SKM-1 (cell line): ENCODE results near the gene KCNJ5.
"Not testable (repeated sequence)": the region's sequence is repeated elsewhere in the genome, so short reads cannot be mapped to it uniquely, and the experiment has no call there.

Experiments
- DNase-seq: peaks from one replicate; lab custom pipeline; 2025; ENCODE audit not compliant: unreplicated experiment; lab: John Stamatoyannopoulos, UW

KCNJ5 gene

DNA sequence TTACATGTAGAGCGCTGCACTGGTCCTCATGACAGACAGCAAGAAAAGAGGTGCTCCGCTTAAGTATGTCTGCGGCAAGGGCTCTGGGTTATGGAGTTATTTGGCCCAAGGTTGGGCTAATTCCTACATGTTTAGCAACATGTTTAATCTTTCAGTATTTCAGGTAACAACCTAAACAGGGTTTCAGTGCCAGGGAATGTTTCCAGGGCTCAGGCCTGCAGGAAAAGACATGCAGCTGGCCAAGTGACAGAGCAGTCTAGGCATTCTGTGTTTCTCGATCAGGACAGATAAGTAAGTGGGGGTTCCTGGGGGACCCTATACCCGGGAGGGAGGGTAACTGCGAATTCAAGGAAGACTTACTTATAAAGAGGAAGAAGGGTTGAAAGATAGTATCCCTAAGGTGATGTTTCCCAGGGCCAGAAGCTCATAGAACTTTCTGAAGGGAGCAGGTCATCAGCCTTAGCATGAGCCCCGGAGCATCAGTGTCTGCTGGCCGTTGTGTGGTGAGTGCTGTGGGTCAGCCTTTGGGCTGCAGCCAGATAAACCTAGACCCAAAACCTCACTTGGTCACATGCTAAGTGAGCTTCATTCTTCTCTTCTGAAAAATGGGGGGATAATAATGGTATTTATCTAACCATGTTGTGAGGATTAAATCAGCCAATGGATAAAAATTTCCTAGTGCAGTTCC, 18.4 kb downstream of the KCNJ5 start:
- DNase-seq: no peak

GRCh38 chr11:128910576-128910975, 19.4 kb downstream of the KCNJ5 start:
- no peak for DNase-seq

- no peak for DNase-seq
Observed at GRCh38 chr11:128911239-128911638, 20.1 kb downstream of the KCNJ5 start.

GRCh38 chr11:128911701-128912100, 20.5 kb downstream of the KCNJ5 start:
- DNase-seq: no peak

DNA sequence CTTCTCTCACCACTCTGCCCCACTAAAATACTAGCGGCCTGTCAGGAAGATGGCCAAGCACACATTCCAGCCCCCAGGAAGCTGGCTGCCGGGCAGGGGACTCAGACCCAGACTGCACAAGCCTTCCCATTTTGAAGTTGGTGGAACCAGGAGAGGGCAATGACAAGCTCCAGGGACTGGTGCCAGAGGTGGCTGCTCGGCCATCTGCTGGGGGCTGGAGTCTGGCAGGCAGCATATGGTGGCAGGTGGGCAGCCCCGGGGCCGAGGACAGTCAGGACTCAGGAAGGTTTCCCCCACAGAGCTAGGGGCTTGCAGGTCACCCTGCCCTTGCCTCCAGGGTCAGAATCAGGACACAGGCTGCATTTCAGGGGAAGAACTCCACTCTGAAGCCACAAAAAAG, 22.6 kb downstream of the KCNJ5 start:
- DNase-seq: no peak

DNA sequence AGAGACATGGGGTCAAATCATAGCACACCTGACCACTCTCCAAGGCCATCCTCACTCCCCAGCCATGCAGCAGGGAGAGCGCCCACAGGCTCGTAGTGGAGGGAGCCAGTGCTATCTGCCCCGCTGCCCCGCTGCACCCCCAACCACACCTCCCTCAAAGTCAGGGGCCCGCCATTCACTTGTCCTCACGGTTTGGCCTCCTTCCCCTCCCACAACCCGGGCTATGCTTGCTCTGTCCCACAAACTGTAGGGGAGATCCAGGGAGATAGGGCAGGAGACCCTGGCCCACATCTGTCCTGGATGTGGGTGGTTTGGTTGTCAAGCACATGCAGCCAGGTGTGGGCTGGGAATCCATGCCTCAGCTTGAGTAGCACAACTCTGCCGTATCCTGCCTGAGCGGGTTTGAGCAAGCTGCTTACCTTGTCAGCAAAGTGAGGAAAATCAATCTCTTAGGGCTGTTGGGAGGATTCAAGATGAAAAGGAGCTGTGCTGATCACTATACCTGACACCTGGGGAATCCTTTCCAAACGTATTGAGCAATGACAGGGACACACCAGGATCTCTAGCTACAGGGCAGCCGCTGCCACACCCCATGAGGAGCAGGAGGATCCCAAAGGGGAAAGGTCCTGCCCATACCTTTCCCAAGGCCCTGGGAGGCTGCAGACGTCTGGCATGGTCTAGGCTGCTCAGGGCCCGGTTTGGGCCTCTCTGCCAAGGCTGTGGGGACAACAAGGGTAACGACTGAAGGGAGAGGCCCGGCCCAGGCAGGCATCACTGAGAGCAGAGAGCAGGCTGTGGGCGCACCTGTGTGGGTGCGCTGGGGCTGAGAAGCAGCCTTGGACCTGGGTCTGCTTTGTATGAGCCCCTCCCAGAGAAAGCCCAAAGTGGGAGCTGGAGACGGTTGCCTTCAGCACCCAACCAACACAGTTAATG, 23.3 kb downstream of the KCNJ5 start:
- DNase-seq: no peak

- no peak for DNase-seq
Observed at GRCh38 chr11:128915149-128915521, 24.0 kb downstream of the KCNJ5 start.

- no peak for DNase-seq
Observed at GRCh38 chr11:128916037-128916572, 24.9 kb downstream of the KCNJ5 start.

DNA sequence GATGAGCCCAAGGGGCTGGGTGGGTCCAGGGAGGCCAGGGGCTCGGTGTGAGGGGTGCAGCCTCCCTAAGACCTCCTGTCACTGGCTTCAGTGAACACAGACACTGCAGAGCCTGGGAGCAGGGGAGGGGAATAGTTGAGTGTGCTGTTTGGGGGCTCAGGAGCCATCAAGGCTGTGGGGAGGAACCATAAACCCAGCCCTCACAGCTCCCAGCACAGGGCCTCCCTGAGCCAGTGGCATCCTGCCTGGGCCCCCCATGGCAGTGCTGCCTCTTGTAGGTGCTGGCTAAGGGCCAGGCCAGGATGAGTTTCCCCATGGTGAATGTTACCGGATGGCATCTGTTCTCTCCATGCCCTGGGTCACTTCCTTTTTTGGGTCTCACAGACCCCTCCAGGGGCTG, 25.5 kb downstream of the KCNJ5 start:
- DNase-seq: no peak

DNA sequence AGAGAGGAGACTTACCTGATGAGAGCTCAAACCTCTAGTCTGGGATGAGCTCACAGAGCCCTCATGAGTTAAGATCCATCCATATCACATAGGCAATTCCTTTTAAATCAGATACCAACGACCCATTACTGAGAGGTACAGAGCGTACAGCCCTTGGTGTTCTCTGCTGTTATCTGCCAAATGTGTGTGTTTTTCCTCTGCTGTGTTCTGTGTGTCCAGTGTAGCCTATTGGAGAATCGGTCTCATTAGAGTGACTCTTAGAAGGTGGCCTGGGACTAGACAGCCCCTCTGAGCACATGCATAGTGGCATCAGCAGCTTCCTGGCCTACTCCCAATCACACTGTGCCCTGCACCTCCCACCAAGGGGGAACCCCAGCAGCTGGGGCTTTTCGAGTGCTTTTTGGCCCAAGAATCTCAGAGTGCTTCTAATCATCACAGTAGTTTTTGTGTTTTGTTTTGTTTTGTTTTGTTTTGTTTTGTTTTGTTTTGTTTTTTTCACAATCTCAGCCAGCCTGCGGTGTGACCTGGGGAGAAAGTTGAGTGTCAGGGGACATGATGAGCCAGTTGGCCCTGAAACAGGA, 26.1 kb downstream of the KCNJ5 start:
- DNase-seq: no peak

- no peak for DNase-seq
Observed at GRCh38 chr11:128919216-128919615, 28.1 kb downstream of the KCNJ5 start.

- DNase-seq: not testable (repeated sequence)
Observed at GRCh38 chr11:128919635-128920034, 28.5 kb downstream of the KCNJ5 start.

GRCh38 chr11:128920666-128921065, 29.5 kb downstream of the KCNJ5 start:
- DNase-seq: no peak

DNA sequence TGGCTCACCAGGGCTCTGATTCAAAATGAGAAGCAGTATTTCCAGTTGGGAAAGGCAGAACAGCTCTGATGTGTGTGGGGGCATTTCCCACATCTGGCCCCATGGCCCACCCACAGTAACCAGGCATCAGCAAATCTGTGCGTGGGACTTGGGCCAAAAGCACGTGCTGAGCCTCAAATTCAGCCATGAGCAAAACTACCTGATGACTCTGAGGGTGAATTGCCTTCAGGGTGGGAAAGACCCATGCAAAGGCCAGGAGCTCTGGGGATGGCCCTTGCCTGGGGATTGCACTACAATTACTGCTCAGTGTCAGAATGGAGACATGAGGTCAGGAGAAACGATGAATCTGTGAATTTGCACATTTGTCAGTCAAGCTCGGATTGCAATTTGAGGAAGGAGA, 30.6 kb downstream of the KCNJ5 start:
- DNase-seq: no peak

DNA sequence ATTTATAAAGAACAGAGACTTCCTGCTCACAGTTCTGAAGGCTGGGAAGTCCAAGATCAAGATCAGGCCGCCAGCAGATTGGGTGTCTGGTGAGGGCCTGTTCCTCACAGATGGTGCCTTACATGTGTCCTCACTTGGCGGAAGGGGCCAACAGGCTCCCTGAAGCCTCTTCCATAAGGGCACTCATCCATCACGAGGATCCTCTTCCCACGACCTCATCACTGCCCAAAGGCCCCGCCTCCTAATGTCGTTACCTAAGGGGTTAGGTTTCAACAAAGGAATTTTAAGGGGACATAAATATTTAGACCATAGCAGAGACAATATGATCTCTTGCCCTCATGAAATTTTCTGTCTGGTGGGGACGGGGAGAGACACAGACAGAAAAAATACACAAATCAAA, 32.9 kb downstream of the KCNJ5 start:
- DNase-seq: no peak

- no peak for DNase-seq
Observed at GRCh38 chr11:128924510-128925249, 33.5 kb downstream of the KCNJ5 start.

GRCh38 chr11:128925250-128925600, 34.1 kb downstream of the KCNJ5 start:
- DNase-seq: no peak

DNA sequence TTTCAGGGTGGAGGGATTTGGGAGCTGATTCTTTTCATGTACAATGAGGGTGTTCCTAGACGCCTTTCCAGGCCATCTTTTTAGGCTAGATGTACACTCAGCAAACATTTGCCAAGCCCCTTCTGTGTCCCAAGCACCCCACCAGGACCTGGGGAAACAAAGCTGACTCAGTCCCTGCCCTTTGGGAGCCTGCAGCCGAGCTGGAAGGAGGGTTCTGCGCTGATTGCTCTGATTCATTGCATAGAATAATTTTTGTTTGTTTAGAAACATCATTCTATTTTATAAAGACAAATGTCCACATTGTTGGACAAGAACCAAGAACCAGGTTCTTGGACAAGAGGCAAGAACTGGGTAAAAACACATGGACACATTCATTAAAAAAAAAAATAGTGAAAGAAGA, 34.8 kb downstream of the KCNJ5 start:
- no peak for DNase-seq

GRCh38 chr11:128926437-128927107, 35.4 kb downstream of the KCNJ5 start:
- no peak for DNase-seq

DNA sequence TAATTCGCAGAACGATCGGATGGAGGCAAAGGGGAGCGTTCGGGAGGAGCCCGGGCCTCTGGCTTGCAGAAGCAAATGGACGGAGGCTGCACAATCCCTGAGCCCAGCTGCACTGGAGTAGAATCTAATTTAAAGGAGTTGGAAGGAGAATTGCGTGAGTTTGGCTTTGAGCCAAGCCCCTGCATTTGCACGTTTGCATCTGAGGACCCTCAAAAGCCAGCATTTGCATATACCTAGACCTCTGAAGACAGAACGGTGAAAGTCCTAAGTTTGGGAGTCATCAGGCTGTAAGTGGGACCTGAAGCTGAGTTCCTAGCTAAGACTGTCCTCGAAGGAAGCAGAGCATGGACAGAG, 35.9 kb downstream of the KCNJ5 start:
- DNase-seq: no peak
